ELF-1 (cell line): Measurements from ENCODE around the gene HNRNPDL.
A peak's percentile ranks its signal among the peaks of the same experiment; 100 is the strongest.
"Not testable (repeated sequence)": the region's sequence is repeated elsewhere in the genome, so short reads cannot be mapped to it uniquely, and the experiment has no call there.

Experiments used
- DNase-seq: peaks from one replicate; pipeline ENCODE4 v3.0.0-alpha.2; 2016; ENCODE audit warnings: low read depth, low spot score

HNRNPDL gene

DNA sequence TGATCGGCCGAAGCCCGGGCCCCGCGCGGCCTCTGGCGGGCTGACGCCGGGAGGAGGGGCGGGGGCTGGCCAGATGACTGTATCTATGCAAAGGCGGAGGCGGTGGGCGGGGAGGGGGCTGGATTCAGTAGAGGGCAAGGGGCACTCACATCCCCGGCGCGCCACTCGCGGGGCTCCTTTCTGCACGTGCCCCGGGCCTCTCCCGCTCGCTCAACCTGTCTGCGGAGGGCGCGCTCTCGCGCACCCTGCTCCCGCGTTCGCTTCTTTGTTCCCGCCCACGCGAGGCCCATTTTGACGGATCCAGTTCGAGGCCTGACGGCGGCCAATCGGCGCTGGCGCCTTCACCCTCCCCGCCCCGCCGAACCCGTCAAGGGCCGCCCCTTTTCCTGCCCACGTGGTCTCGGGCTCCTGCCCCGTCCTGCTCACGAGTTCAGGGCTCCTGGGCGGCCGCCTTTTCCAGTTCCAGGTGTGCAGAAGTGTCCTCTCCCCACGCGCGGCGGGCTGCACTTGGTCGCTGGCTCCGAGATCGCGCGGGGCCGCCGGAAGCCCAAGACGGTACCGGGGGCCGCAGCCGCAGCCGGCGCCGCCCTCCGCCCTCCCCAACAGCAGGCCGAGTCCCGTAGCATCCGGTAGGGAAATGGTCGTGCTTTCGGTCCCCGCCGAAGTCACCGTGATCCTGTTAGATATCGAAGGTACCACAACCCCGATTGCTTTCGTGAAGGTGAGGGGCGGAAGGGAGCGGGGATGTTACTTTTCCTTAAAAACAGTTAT is at the start of gene HNRNPDL, which contains the start of gene ENOPH1:
Gene HNRNPDL (minus strand): TSS at position 270 of the 771 bp plus-strand sequence. CDS start 772 bp downstream, outside the sequence.
Gene ENOPH1 (plus strand): TSS at position 398 of the 771 bp plus-strand sequence. CDS start 240 bp downstream, at position 638.
- peak; percentile 99 for DNase-seq

DNA sequence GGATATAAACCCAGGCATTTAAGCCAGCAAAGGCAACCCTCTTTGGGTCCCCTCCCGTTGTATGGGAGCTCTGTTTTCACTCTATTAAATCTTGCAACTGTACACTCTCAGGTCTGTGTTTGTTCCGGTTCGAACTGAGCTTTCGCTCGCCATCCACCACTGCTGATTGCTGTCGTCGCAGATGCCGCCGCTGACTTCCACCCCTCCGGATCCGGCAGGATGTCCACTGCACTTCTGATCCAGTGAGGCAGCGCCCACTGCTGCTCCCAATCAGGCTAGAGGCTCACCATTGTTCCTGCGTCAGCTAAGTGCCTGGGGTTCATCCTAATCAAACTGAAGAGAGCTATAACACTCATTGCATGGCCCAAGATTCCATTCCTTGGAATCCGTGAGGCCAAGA is 49.3 kb upstream of the HNRNPDL start:
- DNase-seq = no peak

DNA sequence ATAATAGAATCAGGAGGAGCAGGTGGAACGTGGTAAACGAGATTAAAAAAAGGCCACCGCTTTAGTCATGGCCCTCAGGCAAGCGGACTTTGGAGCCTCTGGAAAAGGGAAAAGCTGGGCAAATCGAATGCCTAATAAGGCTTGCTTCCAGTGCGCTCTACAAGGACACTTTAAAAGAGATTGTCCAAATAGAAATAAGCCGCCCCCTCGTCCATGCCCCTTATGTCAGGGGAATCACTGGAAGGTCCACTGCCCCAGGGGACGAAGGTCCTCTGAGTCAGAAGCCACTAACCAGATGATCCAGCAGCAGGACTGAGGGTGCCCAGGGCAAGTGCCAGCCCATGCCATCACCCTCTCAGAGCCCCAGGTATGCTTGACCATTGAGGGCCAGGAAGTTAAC is 47.2 kb upstream of the HNRNPDL start:
- not testable (repeated sequence) for DNase-seq

DNA sequence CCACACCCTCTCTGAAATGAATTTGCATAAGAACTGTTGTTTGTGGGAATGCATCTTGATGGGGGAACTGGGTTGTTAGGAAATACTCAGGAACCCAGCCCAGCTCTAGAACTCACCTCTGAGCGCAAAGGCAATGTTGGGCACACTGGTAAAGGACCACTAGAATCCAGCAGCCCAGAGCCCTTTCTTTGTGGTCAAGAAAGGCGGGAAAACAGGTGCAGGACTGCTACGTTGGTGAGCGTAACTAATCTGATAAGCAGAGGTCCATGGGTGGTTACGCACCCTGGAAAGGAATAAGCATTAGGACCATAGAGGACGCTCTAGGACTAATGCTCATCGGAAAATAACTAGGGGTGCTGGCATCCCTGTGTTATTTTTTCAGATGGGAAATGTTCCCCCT is 45.7 kb upstream of the HNRNPDL start:
- DNase-seq = not testable (repeated sequence)

DNA sequence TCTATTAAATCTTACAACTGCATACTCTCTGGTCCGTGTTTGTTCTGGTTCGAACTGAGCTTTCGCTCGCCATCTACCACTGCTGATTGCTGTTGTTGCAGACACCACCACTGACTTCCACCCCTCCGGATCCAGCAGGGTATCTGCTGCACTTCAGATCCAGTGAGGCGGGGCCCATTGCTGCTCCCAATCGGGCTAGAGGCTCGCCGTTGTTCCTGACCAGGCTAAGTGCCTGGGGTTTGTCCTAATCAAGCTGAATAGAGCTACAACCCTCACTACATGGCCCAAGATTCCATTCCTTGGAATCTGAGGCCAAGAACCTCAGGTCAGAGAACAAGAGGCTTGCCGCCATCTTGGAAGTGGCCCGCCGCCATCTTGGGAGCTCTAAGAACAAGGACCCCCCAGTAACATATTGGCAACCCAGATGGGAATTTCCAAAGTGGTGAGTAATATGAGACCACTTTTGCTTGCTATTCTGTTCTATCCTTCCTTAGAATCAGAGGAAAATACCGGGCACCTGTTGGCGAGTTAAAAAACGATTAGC is 43.4 kb upstream of the HNRNPDL start:
- no peak for DNase-seq

DNA sequence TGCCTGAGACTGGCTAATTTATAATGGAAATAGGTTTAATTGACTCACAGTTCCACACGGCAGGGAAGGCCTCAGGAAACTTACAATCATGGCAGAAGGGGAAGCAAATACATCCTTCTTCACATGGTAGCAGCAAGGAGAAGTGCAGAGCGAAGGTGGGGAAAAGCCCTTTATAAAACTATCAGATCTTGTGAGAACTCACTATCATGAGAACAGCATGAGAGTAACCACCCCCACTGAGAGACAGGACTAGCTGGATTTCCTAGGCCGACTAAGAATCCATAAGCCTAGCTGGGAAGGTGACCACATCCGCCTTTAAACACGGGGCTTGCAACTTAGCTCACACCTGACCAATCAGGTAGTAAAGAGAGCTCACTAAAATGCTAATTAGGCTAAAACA is 42.8 kb upstream of the HNRNPDL start:
- not testable (repeated sequence) for DNase-seq

DNA sequence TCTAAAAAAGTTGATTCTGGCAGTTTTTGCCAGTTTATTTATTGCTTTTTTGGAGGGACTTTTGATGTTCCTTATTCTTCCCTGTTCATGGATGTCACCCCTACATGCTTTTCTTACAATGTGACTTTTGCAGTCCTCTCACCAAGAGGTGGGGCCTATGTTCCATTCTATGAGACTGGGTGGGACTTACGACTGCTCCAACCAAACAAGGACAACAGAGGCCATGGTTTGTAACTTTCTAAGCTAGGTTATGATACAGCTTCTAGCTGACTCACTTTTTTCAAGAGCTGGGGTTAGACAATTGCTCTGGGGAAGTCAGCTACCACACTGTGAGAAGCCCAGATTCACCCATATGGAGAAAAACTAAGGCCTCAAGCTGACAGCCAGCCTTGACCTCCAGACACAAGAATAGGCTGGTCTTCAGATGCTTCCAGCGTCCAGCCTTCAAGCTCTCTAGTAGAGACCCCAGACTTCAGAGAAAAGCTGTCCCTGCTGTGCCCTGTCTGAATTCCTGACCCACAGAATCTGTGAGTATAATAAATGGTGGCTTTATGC is 39.6 kb upstream of the HNRNPDL start:
- DNase-seq = no peak

DNA sequence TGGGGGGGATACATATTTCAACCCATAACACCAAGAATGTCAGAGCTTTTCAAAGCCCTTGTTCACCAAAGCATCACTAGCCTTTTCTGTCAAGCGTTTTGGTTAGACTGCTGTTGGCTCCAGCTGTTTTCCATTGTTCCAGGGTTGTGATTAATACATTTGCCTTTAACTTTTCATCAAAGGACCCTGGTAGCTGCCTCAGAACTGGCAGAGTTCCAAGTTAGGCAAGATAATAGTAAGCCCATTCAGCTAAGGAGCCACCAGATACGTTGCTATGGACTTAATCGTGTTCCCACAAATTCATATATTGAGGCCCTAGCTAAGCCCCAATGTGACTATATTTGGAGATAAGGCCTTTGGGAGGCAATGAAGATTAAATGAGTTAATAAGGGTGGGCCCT is 37.2 kb upstream of the HNRNPDL start:
- no peak for DNase-seq

DNA sequence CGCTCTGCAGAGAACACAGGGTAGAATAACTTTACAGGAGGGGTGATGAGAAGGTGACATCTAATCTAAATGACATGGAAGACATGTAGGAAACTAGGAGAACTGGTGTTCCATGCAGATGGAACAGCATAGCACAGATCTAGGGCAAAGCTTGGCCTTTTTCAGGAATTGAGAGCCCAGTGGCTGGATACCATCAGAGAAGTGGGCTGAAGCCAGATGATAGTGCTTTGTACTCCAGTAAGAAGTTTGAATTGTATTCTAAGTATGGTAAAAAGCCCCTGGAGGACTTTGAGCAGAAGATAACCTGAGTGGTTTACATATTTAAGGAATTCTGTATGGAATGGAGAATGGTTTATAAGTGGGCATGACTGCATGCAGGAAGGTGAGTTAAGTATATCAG is 33.0 kb upstream of the HNRNPDL start:
- no peak for DNase-seq

DNA sequence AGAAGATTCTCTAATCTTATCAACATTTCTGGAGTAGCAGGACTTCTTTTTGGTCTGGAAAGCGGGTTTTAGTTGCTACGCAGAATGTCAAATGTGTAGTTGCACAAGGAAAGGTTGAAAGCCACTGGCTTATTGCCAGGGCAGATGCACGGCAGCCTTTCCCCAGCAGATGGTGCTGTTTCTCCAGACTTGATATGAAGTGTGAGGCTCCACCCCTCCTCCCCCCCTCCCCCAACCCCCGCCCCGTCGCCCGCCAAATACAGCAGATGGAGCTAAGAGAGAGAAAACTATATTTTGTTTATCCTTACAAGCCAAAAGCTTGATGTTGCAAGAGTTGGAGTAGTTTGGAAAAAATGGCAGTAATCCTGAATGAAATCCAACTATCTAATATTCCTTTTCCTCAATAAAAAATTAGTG is 32.2 kb upstream of the HNRNPDL start:
- peak; percentile 83 for DNase-seq

DNA sequence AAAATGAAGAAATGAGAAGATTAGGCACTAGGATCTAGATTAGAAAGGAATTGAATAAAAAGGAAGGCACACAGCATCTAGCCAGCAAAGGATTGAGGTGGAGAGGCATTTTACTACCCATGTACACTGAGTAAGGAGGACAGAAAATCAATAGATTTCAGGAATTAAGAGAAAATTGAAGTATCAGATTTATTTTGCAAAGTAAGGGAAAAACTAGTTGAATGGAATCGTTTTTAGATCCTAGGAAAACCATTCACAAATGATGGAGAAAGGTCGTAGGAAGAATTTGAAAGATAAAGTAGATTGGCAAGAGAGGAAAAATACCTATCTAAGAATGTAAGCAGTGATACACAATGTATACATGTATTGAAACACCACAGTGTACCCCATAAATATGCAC is 31.4 kb upstream of the HNRNPDL start:
- no peak for DNase-seq

DNA sequence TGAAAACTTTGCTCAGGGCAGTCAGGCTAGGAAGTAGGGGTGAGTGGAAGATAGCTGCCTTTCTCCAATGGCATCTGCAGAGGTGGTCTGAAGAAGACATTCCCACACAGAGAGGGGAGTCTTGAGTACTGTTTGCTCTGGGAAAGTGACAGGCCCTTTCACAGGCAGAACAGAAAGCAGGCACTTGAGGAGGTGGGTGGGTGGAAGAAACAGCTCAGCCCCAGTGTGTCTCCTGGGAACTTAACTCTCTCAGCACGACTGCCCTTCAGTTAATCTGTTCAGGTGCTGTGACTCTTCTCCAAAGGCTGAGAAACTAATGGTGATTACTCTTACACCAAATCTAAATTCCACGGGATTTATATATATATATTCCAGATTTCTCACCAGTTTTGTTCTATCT is 28.5 kb upstream of the HNRNPDL start:
- DNase-seq = no peak

DNA sequence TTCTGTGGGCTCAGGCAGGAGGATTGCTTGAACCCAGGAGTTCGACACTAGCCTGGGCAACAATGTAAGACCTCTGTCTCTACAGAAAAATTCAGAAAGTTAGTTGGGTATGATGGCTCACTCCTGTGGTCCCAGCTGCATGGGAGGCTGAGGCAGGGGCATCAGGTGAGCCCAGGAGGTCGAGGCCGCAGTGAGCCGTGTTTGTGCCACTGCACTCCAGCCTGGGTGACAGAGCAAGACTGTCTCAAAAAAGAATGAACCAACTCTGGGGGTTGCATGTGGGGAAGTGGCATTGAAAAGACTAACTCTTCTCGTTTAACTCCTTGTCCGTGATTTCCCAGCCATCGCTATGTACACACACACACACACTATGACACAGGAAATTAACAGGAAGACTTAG is 27.0 kb upstream of the HNRNPDL start:
- no peak for DNase-seq

DNA sequence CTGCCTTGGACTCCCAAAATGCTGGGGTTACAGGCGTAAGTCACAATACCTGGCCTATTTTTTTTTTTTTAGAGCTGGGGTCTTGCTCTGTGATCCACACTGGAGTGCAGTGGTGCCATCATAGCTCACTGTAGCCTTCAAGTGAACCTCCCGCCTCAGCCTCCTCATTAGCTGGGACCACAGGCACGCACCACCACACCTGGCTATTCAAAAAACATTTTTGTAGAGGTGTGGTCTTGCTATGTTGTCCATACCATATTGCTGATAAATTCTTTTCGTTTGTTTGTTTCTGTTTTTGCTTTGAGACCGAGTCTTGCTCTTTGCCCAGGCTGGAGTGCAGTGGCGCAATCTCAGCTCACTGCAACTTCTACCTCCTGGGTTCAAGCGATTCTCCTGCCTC is 21.8 kb upstream of the HNRNPDL start:
- no peak for DNase-seq

DNA sequence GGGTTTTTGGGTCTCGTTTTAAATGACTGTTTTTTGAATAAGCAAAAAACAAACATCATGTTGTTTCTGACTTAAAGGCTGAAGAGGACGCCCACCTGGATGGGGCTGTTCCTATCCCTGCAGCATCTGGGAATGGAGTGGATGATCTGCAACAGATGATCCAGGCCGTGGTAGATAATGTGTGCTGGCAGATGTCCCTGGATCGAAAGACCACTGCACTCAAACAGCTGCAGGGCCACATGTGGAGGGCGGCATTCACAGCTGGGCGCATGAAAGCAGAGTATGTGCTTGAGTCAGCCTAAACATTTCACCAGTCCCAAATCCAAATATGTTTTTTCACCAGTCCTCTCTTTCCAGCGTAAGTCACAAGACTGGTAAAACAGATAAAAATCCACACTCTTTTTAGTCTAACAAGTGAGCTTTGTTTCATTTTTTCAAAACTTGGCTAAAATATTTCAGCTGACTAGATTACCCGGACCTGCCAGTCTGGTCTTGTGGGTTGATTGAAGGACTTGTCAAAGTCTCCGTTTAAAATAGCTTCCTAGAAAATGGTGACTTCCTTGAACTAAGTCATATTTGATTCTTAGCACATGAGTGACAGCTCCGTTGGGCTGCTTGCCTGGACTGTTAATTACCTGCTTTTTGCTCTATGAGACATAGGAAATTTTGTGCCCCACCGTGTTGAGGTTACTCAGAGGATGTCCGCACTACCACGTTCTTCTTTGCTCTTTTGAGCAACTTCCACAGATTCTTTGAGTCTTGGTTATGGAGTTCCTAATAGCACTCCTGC is 20.9 kb upstream of the HNRNPDL start:
- no peak for DNase-seq

DNA sequence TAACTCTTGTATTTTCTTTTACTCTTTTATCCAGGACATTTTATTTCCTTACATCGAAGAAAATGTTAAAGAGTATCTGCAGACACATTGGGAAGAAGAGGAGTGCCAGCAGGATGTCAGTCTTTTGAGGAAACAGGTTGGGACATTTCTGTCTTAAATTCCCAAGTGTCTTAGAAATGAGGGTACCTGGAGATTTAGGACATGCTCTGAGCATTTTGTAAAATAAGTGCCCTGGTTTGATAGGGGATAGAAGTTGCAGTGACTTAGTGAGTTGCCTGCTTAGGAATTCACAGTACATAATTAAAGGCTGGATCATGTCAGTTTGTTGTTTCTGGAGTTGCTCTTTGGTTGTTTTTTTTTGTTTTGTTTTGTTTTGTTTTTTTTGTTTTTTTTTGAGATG is 17.6 kb upstream of the HNRNPDL start:
- no peak for DNase-seq

DNA sequence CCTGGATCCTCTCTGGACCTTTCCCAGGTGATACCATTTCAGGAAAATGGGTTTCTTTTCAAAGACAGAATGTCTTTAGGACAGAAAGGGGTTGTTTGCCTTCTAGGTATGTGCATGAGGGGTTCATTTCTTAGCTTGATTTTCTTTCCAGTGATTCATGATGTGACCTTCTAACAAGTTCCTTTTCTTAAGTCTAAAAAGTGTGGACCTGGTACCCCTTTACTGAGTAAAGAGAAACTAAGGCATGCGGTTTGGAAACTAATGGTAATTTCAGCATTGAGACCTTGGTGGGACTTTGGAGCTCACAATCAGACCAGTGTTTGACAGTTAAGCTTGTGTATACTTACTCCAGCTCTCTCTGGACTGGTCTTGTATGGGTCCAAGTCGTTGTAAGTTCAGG is 8.8 kb upstream of the HNRNPDL start:
- DNase-seq = no peak

DNA sequence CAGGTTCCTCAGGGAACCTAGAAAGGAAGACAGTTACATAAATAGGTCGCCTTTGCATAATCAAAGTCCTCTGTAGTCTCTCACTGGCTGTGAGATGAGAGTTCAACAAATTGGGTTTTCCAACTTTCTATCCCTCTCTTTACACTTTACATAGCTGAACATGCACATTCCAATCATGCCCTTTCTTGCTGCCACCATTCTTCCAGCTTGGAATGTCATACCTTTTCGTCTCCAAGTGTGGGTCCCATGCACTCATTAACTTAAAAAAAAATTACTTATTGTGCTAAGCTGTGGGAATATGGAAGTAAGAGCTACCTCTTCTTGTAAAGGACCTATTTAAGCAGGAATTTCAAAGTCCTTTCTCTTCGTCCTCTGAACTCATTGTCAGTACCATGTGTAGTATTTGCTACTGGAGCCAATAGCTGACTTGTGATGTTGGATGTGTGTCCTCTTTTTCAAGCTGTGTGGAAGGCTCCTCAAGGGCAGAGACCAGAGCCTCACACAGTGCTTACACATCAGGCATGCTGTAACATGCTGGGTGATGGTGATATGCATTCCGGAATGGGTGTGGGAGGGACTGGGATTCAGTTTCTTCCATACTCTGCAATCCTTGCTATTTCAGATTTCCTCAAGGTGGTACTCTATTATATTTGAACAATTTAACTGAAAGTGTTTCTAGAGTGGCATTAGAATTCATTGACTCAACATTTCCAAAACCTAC is 7.2 kb upstream of the HNRNPDL start:
- DNase-seq = no peak

DNA sequence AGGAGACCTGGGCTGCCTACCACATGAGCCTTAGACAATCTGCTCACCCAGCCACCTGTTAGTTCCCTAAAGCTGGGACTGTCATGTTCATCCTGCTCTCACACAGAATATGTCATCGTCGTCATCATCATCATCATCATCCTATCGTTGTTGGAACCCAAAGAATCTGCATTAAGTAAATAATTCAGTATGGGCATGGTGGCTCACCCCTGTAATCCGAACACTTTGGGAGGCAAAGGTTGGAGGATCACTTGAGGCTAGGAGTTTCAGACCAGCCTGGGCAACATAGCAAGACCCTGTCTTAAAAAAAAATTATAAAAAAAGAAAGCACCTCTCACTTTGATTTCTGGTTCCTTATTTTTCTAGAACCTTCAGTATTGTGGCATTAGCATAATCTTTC is 6.5 kb upstream of the HNRNPDL start:
- DNase-seq = no peak

DNA sequence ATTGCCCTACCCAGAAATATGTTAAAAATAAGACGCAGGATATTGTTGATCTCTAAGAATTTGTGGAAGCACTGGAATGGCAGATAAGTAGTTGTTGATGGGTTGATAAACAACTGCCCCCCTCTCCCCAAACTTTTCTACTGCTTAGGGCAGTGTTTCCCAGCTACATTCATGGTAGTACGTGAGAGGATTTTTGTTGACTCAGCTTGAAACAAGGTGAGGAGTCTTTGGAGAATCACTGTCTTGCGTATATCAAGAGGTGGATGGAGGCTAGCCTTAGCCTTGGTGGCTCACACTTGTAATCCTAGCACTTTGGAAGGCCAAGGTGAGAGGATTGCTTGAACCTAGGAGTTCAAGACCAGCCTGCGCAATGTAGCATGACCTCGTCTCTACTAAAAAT is 5.9 kb upstream of the HNRNPDL start:
- no peak for DNase-seq

DNA sequence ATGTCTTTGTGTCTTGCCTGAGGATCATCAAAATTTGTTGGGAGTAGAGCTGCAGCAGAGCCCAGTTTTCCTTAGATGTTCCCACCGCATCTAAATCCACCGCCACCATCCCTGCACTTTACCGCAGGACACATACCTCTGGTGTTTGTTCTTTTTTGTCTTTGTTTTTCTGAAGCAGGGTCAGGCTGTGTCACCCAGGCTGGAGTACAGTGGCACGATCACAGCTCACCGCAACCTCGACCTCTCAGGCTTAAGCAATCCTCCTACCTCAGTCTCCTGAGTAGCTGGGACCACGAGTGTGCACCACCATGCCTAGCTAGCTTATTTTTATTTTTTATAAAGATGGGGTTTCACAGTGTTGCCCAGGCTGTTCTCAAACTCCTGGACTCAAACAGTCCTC is 4.7 kb upstream of the HNRNPDL start:
- DNase-seq = no peak

DNA sequence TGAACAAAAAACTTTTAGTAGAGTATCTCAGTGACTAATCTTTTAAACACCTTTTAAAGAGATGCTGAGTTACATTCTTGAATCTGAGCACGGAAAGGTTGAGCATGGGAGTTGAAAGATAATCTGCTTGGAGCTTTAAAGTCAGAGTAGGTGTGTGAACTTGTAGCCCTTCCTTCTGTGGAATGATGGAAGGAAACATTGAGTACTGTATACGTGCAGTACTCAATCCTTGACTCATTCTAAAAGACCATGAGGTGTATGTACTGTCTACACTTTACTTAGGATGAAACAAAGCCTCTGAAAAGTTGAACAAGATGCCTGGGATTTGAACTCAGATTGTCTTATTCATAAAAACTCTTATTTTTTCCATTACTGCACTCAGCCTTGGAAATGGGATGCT is 3.5 kb upstream of the HNRNPDL start:
- DNase-seq = no peak
